ENCODE data around the gene ARHGAP25.
A peak's percentile ranks its signal among the peaks of the same experiment; 100 is the strongest.

The ARHGAP25 gene

DNA sequence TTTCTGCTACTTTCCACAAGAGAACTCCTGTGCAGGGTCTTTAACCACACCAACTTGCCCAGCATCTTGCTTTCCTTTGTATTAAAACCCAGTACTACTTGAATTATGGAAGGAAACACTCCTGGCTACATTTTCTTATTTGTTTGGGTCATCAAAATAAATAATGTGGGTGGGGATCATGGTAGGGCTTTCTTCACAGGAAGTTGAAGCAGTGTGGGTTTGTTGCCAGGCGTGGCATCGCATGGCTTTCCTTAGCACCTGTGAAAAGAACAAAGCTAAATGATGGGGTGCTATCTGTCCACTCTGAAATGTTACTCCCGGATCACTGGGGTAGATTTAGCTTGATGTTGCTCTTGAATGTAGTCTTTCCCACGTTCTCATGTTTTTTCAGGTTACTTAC is 18.7 kb downstream of the ARHGAP25 start:
- TF ChIP-seq, protein P1, sequence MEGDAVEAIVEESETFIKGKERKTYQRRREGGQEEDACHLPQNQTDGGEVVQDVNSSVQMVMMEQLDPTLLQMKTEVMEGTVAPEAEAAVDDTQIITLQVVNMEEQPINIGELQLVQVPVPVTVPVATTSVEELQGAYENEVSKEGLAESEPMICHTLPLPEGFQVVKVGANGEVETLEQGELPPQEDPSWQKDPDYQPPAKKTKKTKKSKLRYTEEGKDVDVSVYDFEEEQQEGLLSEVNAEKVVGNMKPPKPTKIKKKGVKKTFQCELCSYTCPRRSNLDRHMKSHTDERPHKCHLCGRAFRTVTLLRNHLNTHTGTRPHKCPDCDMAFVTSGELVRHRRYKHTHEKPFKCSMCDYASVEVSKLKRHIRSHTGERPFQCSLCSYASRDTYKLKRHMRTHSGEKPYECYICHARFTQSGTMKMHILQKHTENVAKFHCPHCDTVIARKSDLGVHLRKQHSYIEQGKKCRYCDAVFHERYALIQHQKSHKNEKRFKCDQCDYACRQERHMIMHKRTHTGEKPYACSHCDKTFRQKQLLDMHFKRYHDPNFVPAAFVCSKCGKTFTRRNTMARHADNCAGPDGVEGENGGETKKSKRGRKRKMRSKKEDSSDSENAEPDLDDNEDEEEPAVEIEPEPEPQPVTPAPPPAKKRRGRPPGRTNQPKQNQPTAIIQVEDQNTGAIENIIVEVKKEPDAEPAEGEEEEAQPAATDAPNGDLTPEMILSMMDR (IDR thresholded peaks at IDR 0.05; ENCODE audit: low read length, missing control alignments) = no peak
- DNase-seq (ENCODE audit: low read depth) = no peak
- no peak overlapping the region for H3K4me3 ChIP-seq (replicated peaks; ENCODE audit: low read depth, low read length)

- TF ChIP-seq, protein P1 (IDR thresholded peaks at IDR 0.05; ENCODE audit: low read length, missing control alignments) = no peak
- H3K4me3 ChIP-seq (replicated peaks; ENCODE audit: low read depth, low read length) = no peak overlapping the region
- DNase-seq (ENCODE audit: low read depth) = no peak
These were observed 20.5 kb downstream of the ARHGAP25 start for GRCh38 chr2:68755071-68755470.

GRCh38 chr2:68756178-68756577 is 21.6 kb downstream of the ARHGAP25 start:
- no peak for DNase-seq (ENCODE audit: low read depth)
- TF ChIP-seq, protein P1 (IDR thresholded peaks at IDR 0.05; ENCODE audit: low read length, missing control alignments) = no peak
- no peak overlapping the region for H3K4me3 ChIP-seq (replicated peaks; ENCODE audit: low read depth, low read length)

DNA sequence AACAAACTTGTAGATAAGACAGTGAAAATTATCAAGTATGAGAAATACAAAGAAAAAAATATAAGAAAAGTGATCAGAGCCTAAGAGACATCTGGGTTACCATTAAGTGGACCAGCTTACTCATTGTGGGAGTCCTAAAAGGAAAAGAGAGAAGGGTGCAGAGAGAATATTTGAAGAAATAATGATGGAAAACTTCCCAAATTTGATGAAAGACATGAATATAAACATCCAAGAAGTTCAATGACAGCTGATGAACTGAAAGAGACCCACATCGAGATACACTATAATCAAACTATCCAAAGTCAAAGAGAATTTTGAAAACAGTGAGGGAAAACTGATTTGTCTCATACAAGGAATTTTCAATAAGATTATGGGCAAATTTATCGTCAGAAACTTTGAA is 22.5 kb downstream of the ARHGAP25 start:
- H3K4me3 ChIP-seq (replicated peaks; ENCODE audit: low read depth, low read length) = no peak overlapping the region
- TF ChIP-seq, protein P1 (IDR thresholded peaks at IDR 0.05; ENCODE audit: low read length, missing control alignments) = no peak
- DNase-seq (ENCODE audit: low read depth) = no peak

DNA sequence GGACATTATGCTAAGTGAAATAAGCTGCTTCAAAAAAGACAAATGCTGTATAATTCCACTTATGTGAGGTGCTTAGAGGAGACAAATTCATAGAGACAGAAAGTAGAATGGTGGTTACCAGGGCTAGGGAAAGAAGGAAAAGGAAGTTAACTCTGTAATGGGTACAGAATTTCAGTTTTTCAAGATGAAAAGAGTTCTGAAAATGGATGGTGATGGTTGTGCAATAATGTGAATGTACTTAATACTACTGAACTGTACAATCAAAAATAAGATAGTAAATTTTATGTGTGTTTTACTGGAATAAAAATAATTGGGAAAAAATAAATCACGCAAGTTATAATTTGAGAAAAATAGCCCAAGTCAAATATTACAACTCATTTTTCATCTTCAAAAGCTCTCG is 27.5 kb downstream of the ARHGAP25 start:
- TF ChIP-seq, protein P1 (IDR thresholded peaks at IDR 0.05; ENCODE audit: low read length, missing control alignments) = no peak
- DNase-seq (ENCODE audit: low read depth) = no peak
- no peak overlapping the region for H3K4me3 ChIP-seq (replicated peaks; ENCODE audit: low read depth, low read length)

GRCh38 chr2:68762665-68763064 is 28.1 kb downstream of the ARHGAP25 start:
- peak; percentile 82 for DNase-seq (ENCODE audit: low read depth)
- TF ChIP-seq, protein P1 (IDR thresholded peaks at IDR 0.05; ENCODE audit: low read length, missing control alignments) = no peak
- H3K4me3 ChIP-seq (replicated peaks; ENCODE audit: low read depth, low read length) = no peak overlapping the region

DNA sequence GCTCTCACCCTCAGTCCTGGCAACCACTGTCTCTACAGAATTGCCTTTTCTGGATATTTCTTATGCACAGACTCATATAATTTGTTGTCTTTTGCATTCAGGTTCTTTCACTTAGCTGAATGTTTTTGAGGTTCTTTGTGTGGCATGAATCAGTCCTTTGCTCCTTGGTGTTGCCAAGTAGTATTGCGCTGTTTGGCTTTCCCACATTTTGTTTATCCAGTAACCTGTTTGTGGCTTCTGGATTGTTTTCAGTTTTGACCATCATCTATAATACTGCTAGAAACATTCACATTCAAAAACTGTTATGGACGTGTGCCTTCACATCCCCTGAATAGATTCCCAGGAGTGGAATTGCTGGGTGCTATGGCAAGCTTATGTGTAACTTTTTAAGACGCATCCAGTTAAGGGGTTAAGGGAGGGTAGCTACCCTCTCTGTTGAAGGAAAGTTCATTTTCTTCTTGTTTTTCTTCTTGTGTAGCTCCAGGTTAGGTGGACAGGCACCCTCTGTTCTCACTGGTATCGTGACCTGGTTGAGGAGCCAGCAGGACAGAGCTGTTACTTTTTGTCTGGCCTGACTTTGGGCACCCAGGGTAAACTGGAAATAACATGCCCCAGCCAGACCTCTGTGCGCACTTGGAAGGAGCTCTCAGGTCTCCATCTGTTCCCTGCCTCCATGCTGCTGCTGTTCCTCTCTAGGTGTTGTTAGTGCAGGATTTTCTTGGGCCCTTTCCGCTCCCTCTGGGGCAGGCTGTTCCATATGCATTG is 29.6 kb downstream of the ARHGAP25 start:
- DNase-seq (ENCODE audit: low read depth) = no peak
- H3K4me3 ChIP-seq (replicated peaks; ENCODE audit: low read depth, low read length) = no peak overlapping the region
- TF ChIP-seq, protein P1 (IDR thresholded peaks at IDR 0.05; ENCODE audit: low read length, missing control alignments) = no peak
